HepG2 (cell line): Measurements from ENCODE around the gene KLC3. TPM values are rescaled to one million over a fixed set of nuclear protein-coding genes. Genes with fewer than 3 reads are reported as not detected.

Source experiments
- AGO1 ChIP-seq: fragments of 200-400 bp; formaldehyde crosslinking; IDR thresholded peaks from 2 replicates; pipeline ENCODE4 v1.6.1; 2017; ENCODE audit warnings: mild to moderate bottlenecking, low read depth, low read length, moderate library complexity; ENCODE audit not compliant: poor library complexity, severe bottlenecking
- CCDC6 ChIP-seq: sonication (generic); formaldehyde crosslinking; IDR thresholded peaks from 2 replicates; pipeline ENCODE4 v1.8.1; 2022; ENCODE audit warnings: mild to moderate bottlenecking, missing genetic modification reagents, moderate library complexity
- CENPX ChIP-seq: sonication (generic); formaldehyde crosslinking; IDR thresholded peaks from 2 replicates; pipeline ENCODE4 v1.9.0; 2021; ENCODE audit warnings: mild to moderate bottlenecking, missing genetic modification reagents, moderate library complexity
- CREB1 ChIP-seq, 2 experiments: fragments of 450-650 bp in 1 of 2; IDR thresholded peaks; 2 replicates each; pipeline ENCODE4 v1.6.1; 2016 to 2017; ENCODE audit warnings: control low read depth in 1 of 2, mild to moderate bottlenecking in 1 of 2, missing compliant biosample characterization in 1 of 2, missing genetic modification characterization in 1 of 2
- EHMT2 ChIP-seq: fragments of 200-600 bp; sonication (generic); IDR thresholded peaks from 2 replicates; pipeline ENCODE4 v1.7.0; 2017; ENCODE audit warnings: antibody characterized with exemption, low read depth, low read length, borderline replicate concordance
- FOSL2 ChIP-seq: sonication (generic); formaldehyde crosslinking; IDR thresholded peaks from 2 replicates; pipeline ENCODE4 v1.4.0; 2020; ENCODE audit warnings: missing genetic modification reagents
- GATAD2A ChIP-seq: IDR thresholded peaks from 2 replicates; pipeline ENCODE4 v1.6.1; 2016
- GRHL1 ChIP-seq: sonication (generic); formaldehyde crosslinking; conservative IDR thresholded peaks from 2 replicates; pipeline ENCODE4 v1.8.0; 2022; ENCODE audit warnings: missing genetic modification reagents
- HNRNPL ChIP-seq: fragments of 200-400 bp; formaldehyde crosslinking; IDR thresholded peaks from 2 replicates; pipeline ENCODE4 v1.6.1; 2017; ENCODE audit warnings: mild to moderate bottlenecking, low read depth, low read length
- MTA1 ChIP-seq: sonication (generic); formaldehyde crosslinking; IDR thresholded peaks from 2 replicates; pipeline ENCODE4 v1.4.0; 2020; ENCODE audit warnings: missing genetic modification reagents, mild to moderate bottlenecking, borderline replicate concordance
- PBX2 ChIP-seq: IDR thresholded peaks from 2 replicates; pipeline ENCODE4 v1.6.1; 2016; ENCODE audit warnings: control low read depth
- POLR2AphosphoS2 ChIP-seq: IDR thresholded peaks from 2 replicates; pipeline ENCODE4 v1.6.1; 2011; ENCODE audit warnings: low read depth, low read length, improper control_type of control experiment
- RFX5 ChIP-seq: IDR thresholded peaks from 2 replicates; pipeline ENCODE4 v1.6.1; 2011; ENCODE audit warnings: low read depth, low read length, improper control_type of control experiment
- SMAD3 ChIP-seq: sonication (generic); formaldehyde crosslinking; IDR thresholded peaks from 2 replicates; pipeline ENCODE4 v1.4.0; 2020; ENCODE audit warnings: missing genetic modification reagents
- SP2 ChIP-seq: sonication (generic); formaldehyde crosslinking; IDR thresholded peaks from 2 replicates; pipeline ENCODE4 v1.5.1; 2020; ENCODE audit warnings: mild to moderate bottlenecking, missing genetic modification reagents
- ZBTB8A ChIP-seq: sonication (generic); formaldehyde crosslinking; IDR thresholded peaks from 2 replicates; pipeline ENCODE4 v1.4.0; 2020; ENCODE audit warnings: mild to moderate bottlenecking, low read depth, missing genetic modification reagents, borderline replicate concordance
- ZC3H13 ChIP-seq: sonication (generic); formaldehyde crosslinking; IDR thresholded peaks from 2 replicates; pipeline ENCODE4 v1.8.1; 2023; ENCODE audit warnings: mild to moderate bottlenecking, missing genetic modification reagents, moderate library complexity
- ZFP1 ChIP-seq: IDR thresholded peaks from 2 replicates; pipeline ENCODE4 v1.6.1; 2016
- ZFYVE20 ChIP-seq: sonication (generic); formaldehyde crosslinking; IDR thresholded peaks from 2 replicates; pipeline ENCODE4 v1.8.0; 2023; ENCODE audit warnings: low read depth, mild to moderate bottlenecking, moderate library complexity, missing genetic modification reagents, borderline replicate concordance
- ZNF569 ChIP-seq: sonication (generic); formaldehyde crosslinking; IDR thresholded peaks from 2 replicates; pipeline ENCODE4 v1.5.0; 2020; ENCODE audit warnings: mild to moderate bottlenecking, missing genetic modification reagents, moderate library complexity, borderline replicate concordance
- ZNF749 ChIP-seq: sonication (generic); formaldehyde crosslinking; IDR thresholded peaks from 2 replicates; pipeline ENCODE4 v1.8.0; 2022; ENCODE audit warnings: mild to moderate bottlenecking, missing genetic modification reagents, moderate library complexity, borderline replicate concordance
- ZNF792 ChIP-seq: IDR thresholded peaks from 2 replicates; pipeline ENCODE4 v1.6.1; 2016
- ZNF839 ChIP-seq: sonication (generic); formaldehyde crosslinking; IDR thresholded peaks from 2 replicates; pipeline ENCODE4 v1.4.0; 2020; ENCODE audit warnings: missing genetic modification reagents, mild to moderate bottlenecking, borderline replicate concordance
- ZSCAN25 ChIP-seq: sonication (generic); formaldehyde crosslinking; IDR thresholded peaks from 2 replicates; pipeline ENCODE4 v1.8.0; 2022; ENCODE audit warnings: mild to moderate bottlenecking, missing genetic modification reagents
- polyA plus RNA-seq, 8 experiments: library from polyadenylated mRNA; depleted of rRNA in 3 of 8; stranded (reverse) in 7 of 8; unstranded in 1 of 8; fragments of >200 nt; fragmentation: Illumina TruSeq in 4 of 8; extraction: Trizol in 4 of 8; gene quantifications; 2 replicates each; pipeline versions ENCODE4 v1.2.1 to v1.2.3, GENCODE V29; 2011 to 2016; ENCODE audit warnings: low read depth in 4 of 8, missing spikeins in 1 of 8, mixed read lengths in 1 of 8; ENCODE audit not compliant: insufficient read depth in 1 of 8
- total RNA-seq, 5 experiments: library from RNA; depleted of rRNA; stranded (reverse); fragments of >200 nt; fragmentation: Illumina TruSeq; extraction: Trizol; gene quantifications; 2 replicates each; pipeline ENCODE4 v1.2.3, GENCODE V29; 2016; ENCODE audit warnings: low read depth in 1 of 5
- TF ChIP-seq, protein P1 (sequence below): sonication (generic); formaldehyde crosslinking; IDR thresholded peaks from 2 replicates; pipeline ENCODE4 v1.4.0; 2020; ENCODE audit warnings: missing genetic modification reagents, mild to moderate bottlenecking, borderline replicate concordance
- TF ChIP-seq, protein P2 (sequence below): sonication (generic); formaldehyde crosslinking; IDR thresholded peaks from 2 replicates; pipeline ENCODE4 v1.8.1; 2023; ENCODE audit warnings: mild to moderate bottlenecking, moderate library complexity, missing genetic modification reagents

KLC3 gene
- total and polyA plus RNA-seq, 2 of the 13 experiments (the other 11 are each of a cell fraction or from before 2014, with no cell fraction given) = 0.13 TPM; not detected in 1

DNA sequence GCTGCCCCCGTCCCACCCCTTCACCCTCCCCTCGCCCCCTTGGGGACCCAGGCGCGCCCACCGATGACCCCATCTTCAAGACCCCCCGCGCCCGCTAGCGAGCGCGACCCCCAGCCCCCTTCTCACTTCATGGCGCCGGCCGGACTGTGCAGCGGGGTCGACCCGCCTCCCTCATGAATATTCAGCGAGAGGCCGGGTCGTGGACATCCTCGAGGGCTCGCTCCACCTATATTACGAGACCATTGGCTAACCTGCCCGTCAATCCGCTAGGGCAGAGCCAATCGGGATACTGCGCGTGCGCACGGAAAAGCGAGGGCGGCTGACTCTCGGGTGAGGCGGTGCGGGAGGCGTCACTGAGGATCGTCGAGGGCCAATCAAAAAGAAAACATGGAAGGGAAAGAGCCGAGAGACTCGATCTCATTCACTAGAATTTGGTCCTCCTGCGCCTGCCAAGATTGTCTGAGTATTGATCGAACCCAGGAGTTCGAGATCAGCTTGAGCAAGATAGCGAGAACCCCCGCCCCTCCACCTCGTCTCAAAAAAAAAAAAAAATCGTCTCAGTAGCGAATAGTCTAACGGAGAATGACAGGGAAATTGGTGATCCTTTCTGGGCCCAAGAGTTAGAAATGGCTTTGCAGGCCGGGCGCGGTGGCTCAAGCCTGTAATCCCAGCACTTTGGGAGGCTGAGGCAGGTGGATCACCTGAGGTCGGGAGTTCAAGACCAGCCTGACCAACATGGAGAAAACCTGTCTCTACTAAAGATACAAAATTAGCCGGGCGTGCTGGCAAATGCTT is 30.1 kb downstream of the KLC3 start, which contains the start of gene ERCC2 (continued):
- TF ChIP-seq, protein P1, sequence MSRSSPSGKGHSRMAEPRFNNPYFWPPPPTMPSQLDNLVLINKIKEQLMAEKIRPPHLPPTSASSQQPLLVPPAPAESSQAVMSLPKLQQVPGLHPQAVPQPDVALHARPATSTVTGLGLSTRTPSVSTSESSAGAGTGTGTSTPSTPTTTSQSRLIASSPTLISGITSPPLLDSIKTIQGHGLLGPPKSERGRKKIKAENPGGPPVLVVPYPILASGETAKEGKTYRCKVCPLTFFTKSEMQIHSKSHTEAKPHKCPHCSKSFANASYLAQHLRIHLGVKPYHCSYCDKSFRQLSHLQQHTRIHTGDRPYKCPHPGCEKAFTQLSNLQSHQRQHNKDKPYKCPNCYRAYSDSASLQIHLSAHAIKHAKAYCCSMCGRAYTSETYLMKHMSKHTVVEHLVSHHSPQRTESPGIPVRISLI (CRISPR knock-in tag) = peak; percentile 64; the same call in 1 of the 2 replicates
- TF ChIP-seq ZBTB8A (CRISPR knock-in tag) (no peak), AGO1 (no peak), EHMT2 (no peak), ZFYVE20 (CRISPR knock-in tag) (no peak), FOSL2 (CRISPR knock-in tag) (no peak), CENPX (CRISPR knock-in tag) (no peak), ZFP1 (no peak), ZNF749 (CRISPR knock-in tag) (no peak), ZNF792 (CRISPR knock-in tag) (no peak), GRHL1 (no peak), CCDC6 (CRISPR knock-in tag) (no peak), ZNF569 (CRISPR knock-in tag) (no peak), SP2 (peak; percentile 97), ZC3H13 (CRISPR knock-in tag) (no peak), CREB1 (IDR thresholded peaks at IDR 0.05) (peak; percentile 83), CREB1 (CRISPR knock-in tag; IDR thresholded peaks at IDR 0.05) (peak; percentile 81), PBX2 (CRISPR knock-in tag) (peak; percentile 99), ZNF839 (CRISPR knock-in tag) (no peak), POLR2AphosphoS2 (no peak), RFX5 (peak; percentile 21; the same call in 1 of the 2 replicates), GATAD2A (CRISPR knock-in tag) (0 out of 2 replicates have a peak, but pooled peaks have one; percentile 40), MTA1 (no peak), SMAD3 (no peak), ZSCAN25 (no peak), HNRNPL (no peak)
- TF ChIP-seq, protein P2, sequence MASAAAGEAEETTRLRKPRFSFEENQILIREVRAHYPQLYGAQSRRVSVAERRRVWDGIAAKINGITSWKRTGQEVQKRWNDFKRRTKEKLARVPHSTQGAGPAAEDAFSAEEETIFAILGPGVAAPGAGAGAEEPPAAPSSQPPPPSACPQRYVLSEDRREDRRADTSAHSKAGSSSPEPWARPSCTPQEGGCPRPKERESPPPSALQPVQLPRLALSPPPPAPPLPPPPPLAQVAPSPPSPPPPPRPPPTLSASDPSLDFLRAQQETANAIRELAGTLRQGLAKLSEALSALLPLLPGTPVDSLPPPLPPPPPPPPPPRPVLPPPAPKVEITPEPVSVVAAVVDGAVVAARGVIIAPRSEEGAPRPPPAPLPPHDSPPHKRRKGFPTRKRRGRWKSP (CRISPR knock-in tag) = no peak
